Measurements from ENCODE around the gene PRUNE2.

PRUNE2 gene

GRCh38 chr9:76820431-76820830 is 85.5 kb downstream of the PRUNE2 start:
- DNase-seq (ENCODE audit: low read depth): no peak
- H3K27me3 ChIP-seq (replicated peaks; ENCODE audit: control insufficient read depth, insufficient read depth, low read length): no peaks in the 10 kb centered on the region
- no peak overlapping the region for H3K4me3 ChIP-seq (ENCODE audit: low read length)
- H3K4me1 ChIP-seq (ENCODE audit: control insufficient read depth, insufficient read depth, low read length): peaks cover 22% of the 10 kb centered on the region
- H3K9ac ChIP-seq (ENCODE audit: low read length): no peak overlapping the region
- H3K36me3 ChIP-seq (ENCODE audit: control insufficient read depth, insufficient read depth, low read length, severe bottlenecking): peaks cover 49% of the 10 kb centered on the region
- no peaks in the 10 kb centered on the region for H3K9me3 ChIP-seq (ENCODE audit: control insufficient read depth, low read length)

- peak overlapping the region; percentile 57 for H3K4me3 ChIP-seq (ENCODE audit: low read length)
- H3K9ac ChIP-seq (ENCODE audit: low read length): peak overlapping the region; percentile 84
- no peaks in the 10 kb centered on the region for H3K9me3 ChIP-seq (ENCODE audit: control insufficient read depth, low read length)
- peaks cover 42% of the 10 kb centered on the region for H3K36me3 ChIP-seq (ENCODE audit: control insufficient read depth, insufficient read depth, low read length, severe bottlenecking)
- no peaks in the 10 kb centered on the region for H3K27me3 ChIP-seq (replicated peaks; ENCODE audit: control insufficient read depth, insufficient read depth, low read length)
- DNase-seq (ENCODE audit: low read depth): peak; percentile 98
- H3K4me1 ChIP-seq (ENCODE audit: control insufficient read depth, insufficient read depth, low read length): peaks cover 22% of the 10 kb centered on the region
These were observed 87.6 kb downstream of the PRUNE2 start for GRCh38 chr9:76818271-76818670.

- peak overlapping the region; percentile 84 for H3K9ac ChIP-seq (ENCODE audit: low read length)
- peak overlapping the region; percentile 57 for H3K4me3 ChIP-seq (ENCODE audit: low read length)
- peaks cover 22% of the 10 kb centered on the region for H3K4me1 ChIP-seq (ENCODE audit: control insufficient read depth, insufficient read depth, low read length)
- peaks cover 41% of the 10 kb centered on the region for H3K36me3 ChIP-seq (ENCODE audit: control insufficient read depth, insufficient read depth, low read length, severe bottlenecking)
- no peaks in the 10 kb centered on the region for H3K27me3 ChIP-seq (replicated peaks; ENCODE audit: control insufficient read depth, insufficient read depth, low read length)
- peak; percentile 59 for DNase-seq (ENCODE audit: low read depth)
- no peaks in the 10 kb centered on the region for H3K9me3 ChIP-seq (ENCODE audit: control insufficient read depth, low read length)
These were observed 88.4 kb downstream of the PRUNE2 start for GRCh38 chr9:76817489-76817888.

- Histone ChIP-seq H3K4me1 (ENCODE audit: control insufficient read depth, insufficient read depth, low read length) (peaks cover 9% of the 10 kb centered on the region), H3K27me3 (replicated peaks; ENCODE audit: control insufficient read depth, insufficient read depth, low read length) (no peaks in the 10 kb centered on the region), H3K4me3 (ENCODE audit: low read length) (no peak overlapping the region), H3K9ac (ENCODE audit: low read length) (no peak overlapping the region), H3K36me3 (ENCODE audit: control insufficient read depth, insufficient read depth, low read length, severe bottlenecking) (peaks cover 40% of the 10 kb centered on the region), H3K9me3 (ENCODE audit: control insufficient read depth, low read length) (no peaks in the 10 kb centered on the region)
- DNase-seq (ENCODE audit: low read depth): no peak
These were observed 93.3 kb downstream of the PRUNE2 start for GRCh38 chr9:76812591-76812990.

GRCh38 chr9:76810377-76810957 is 95.4 kb downstream of the PRUNE2 start:
- Histone ChIP-seq H3K9ac (ENCODE audit: low read length) (peak overlapping the region; percentile 8), H3K9me3 (ENCODE audit: control insufficient read depth, low read length) (no peaks in the 10 kb centered on the region), H3K36me3 (ENCODE audit: control insufficient read depth, insufficient read depth, low read length, severe bottlenecking) (peaks cover 46% of the 10 kb centered on the region), H3K4me1 (ENCODE audit: control insufficient read depth, insufficient read depth, low read length) (no peaks in the 10 kb centered on the region), H3K27me3 (replicated peaks; ENCODE audit: control insufficient read depth, insufficient read depth, low read length) (no peaks in the 10 kb centered on the region), H3K4me3 (ENCODE audit: low read length) (no peak overlapping the region)
- peak; percentile 82 for DNase-seq (ENCODE audit: low read depth)

- no peak overlapping the region for H3K4me3 ChIP-seq (ENCODE audit: low read length)
- no peak for DNase-seq (ENCODE audit: low read depth)
- no peaks in the 10 kb centered on the region for H3K27me3 ChIP-seq (replicated peaks; ENCODE audit: control insufficient read depth, insufficient read depth, low read length)
- no peak overlapping the region for H3K9ac ChIP-seq (ENCODE audit: low read length)
- H3K4me1 ChIP-seq (ENCODE audit: control insufficient read depth, insufficient read depth, low read length): peaks cover 4% of the 10 kb centered on the region
- H3K9me3 ChIP-seq (ENCODE audit: control insufficient read depth, low read length): no peaks in the 10 kb centered on the region
- H3K36me3 ChIP-seq (ENCODE audit: control insufficient read depth, insufficient read depth, low read length, severe bottlenecking): peaks cover 48% of the 10 kb centered on the region
These were observed 97.3 kb downstream of the PRUNE2 start for GRCh38 chr9:76808636-76809035.

GRCh38 chr9:76803762-76804161 is 102.2 kb downstream of the PRUNE2 start:
- H3K4me3 ChIP-seq (ENCODE audit: low read length): no peak overlapping the region
- H3K9ac ChIP-seq (ENCODE audit: low read length): no peak overlapping the region
- H3K4me1 ChIP-seq (ENCODE audit: control insufficient read depth, insufficient read depth, low read length): peaks cover 4% of the 10 kb centered on the region
- DNase-seq (ENCODE audit: low read depth): no peak
- H3K36me3 ChIP-seq (ENCODE audit: control insufficient read depth, insufficient read depth, low read length, severe bottlenecking): peaks cover 28% of the 10 kb centered on the region
- H3K27me3 ChIP-seq (replicated peaks; ENCODE audit: control insufficient read depth, insufficient read depth, low read length): no peaks in the 10 kb centered on the region
- H3K9me3 ChIP-seq (ENCODE audit: control insufficient read depth, low read length): no peaks in the 10 kb centered on the region

GRCh38 chr9:76803083-76803482 is 102.8 kb downstream of the PRUNE2 start:
- H3K9ac ChIP-seq (ENCODE audit: low read length): no peak overlapping the region
- peaks cover 28% of the 10 kb centered on the region for H3K36me3 ChIP-seq (ENCODE audit: control insufficient read depth, insufficient read depth, low read length, severe bottlenecking)
- DNase-seq (ENCODE audit: low read depth): no peak
- no peak overlapping the region for H3K4me3 ChIP-seq (ENCODE audit: low read length)
- no peaks in the 10 kb centered on the region for H3K27me3 ChIP-seq (replicated peaks; ENCODE audit: control insufficient read depth, insufficient read depth, low read length)
- H3K9me3 ChIP-seq (ENCODE audit: control insufficient read depth, low read length): no peaks in the 10 kb centered on the region
- H3K4me1 ChIP-seq (ENCODE audit: control insufficient read depth, insufficient read depth, low read length): peaks cover 4% of the 10 kb centered on the region

- Histone ChIP-seq H3K36me3 (ENCODE audit: control insufficient read depth, insufficient read depth, low read length, severe bottlenecking) (peaks cover 24% of the 10 kb centered on the region), H3K27me3 (replicated peaks; ENCODE audit: control insufficient read depth, insufficient read depth, low read length) (no peaks in the 10 kb centered on the region), H3K4me3 (ENCODE audit: low read length) (no peak overlapping the region), H3K9ac (ENCODE audit: low read length) (no peak overlapping the region), H3K9me3 (ENCODE audit: control insufficient read depth, low read length) (no peaks in the 10 kb centered on the region), H3K4me1 (ENCODE audit: control insufficient read depth, insufficient read depth, low read length) (peaks cover 4% of the 10 kb centered on the region)
- DNase-seq (ENCODE audit: low read depth): no peak
These were observed 105.0 kb downstream of the PRUNE2 start for GRCh38 chr9:76800901-76801300.

- H3K9ac ChIP-seq (ENCODE audit: low read length): no peak overlapping the region
- no peaks in the 10 kb centered on the region for H3K27me3 ChIP-seq (replicated peaks; ENCODE audit: control insufficient read depth, insufficient read depth, low read length)
- no peaks in the 10 kb centered on the region for H3K9me3 ChIP-seq (ENCODE audit: control insufficient read depth, low read length)
- H3K36me3 ChIP-seq (ENCODE audit: control insufficient read depth, insufficient read depth, low read length, severe bottlenecking): peaks cover 15% of the 10 kb centered on the region
- peaks cover 2% of the 10 kb centered on the region for H3K4me1 ChIP-seq (ENCODE audit: control insufficient read depth, insufficient read depth, low read length)
- no peak overlapping the region for H3K4me3 ChIP-seq (ENCODE audit: low read length)
- DNase-seq (ENCODE audit: low read depth): no peak
These were observed 106.4 kb downstream of the PRUNE2 start for GRCh38 chr9:76799473-76799872.

GRCh38 chr9:76798527-76798926 is 107.4 kb downstream of the PRUNE2 start:
- Histone ChIP-seq H3K4me1 (ENCODE audit: control insufficient read depth, insufficient read depth, low read length) (no peaks in the 10 kb centered on the region), H3K4me3 (ENCODE audit: low read length) (no peak overlapping the region), H3K27me3 (replicated peaks; ENCODE audit: control insufficient read depth, insufficient read depth, low read length) (no peaks in the 10 kb centered on the region), H3K36me3 (ENCODE audit: control insufficient read depth, insufficient read depth, low read length, severe bottlenecking) (peaks cover 5% of the 10 kb centered on the region), H3K9ac (ENCODE audit: low read length) (no peak overlapping the region), H3K9me3 (ENCODE audit: control insufficient read depth, low read length) (no peaks in the 10 kb centered on the region)
- DNase-seq (ENCODE audit: low read depth): no peak

GRCh38 chr9:76796296-76796695 is 109.6 kb downstream of the PRUNE2 start:
- Histone ChIP-seq H3K27me3 (replicated peaks; ENCODE audit: control insufficient read depth, insufficient read depth, low read length) (no peaks in the 10 kb centered on the region), H3K36me3 (ENCODE audit: control insufficient read depth, insufficient read depth, low read length, severe bottlenecking) (peaks cover 11% of the 10 kb centered on the region), H3K4me1 (ENCODE audit: control insufficient read depth, insufficient read depth, low read length) (no peaks in the 10 kb centered on the region), H3K9me3 (ENCODE audit: control insufficient read depth, low read length) (no peaks in the 10 kb centered on the region), H3K9ac (ENCODE audit: low read length) (no peak overlapping the region), H3K4me3 (ENCODE audit: low read length) (no peak overlapping the region)
- DNase-seq (ENCODE audit: low read depth): no peak
